DOHH2 (cell line): Measurements from ENCODE around the gene SCUBE1.

Experiments
- H3F3A ChIP-seq: fragments of 200-600 bp; sonication (generic), shearing (Covaris generic); 2 replicates; pipeline ENCODE4 v1.6.0; 2016; ENCODE audit warnings: antibody characterized with exemption, mild to moderate bottlenecking; ENCODE audit not compliant: control insufficient read depth, insufficient read depth
- H3K27ac ChIP-seq: fragments of 200-600 bp; sonication (generic); 2 replicates; pipeline ENCODE4 v1.5.1; 2014; ENCODE audit warnings: low read depth, mild to moderate bottlenecking, low read length, moderate library complexity
- H3K27me3 ChIP-seq: fragments of 200-600 bp; sonication (generic); 2 replicates; pipeline ENCODE4 v1.6.1; 2014; ENCODE audit warnings: mild to moderate bottlenecking, low read length, mixed read lengths; ENCODE audit not compliant: control insufficient read depth
- H3K36me3 ChIP-seq: fragments of 200-600 bp; sonication (generic); 2 replicates; pipeline ENCODE4 v1.6.1; 2014; ENCODE audit warnings: mild to moderate bottlenecking, low read length, moderate library complexity, mixed read lengths; ENCODE audit not compliant: control insufficient read depth
- H3K4me1 ChIP-seq: fragments of 200-600 bp; sonication (generic); 2 replicates; pipeline ENCODE4 v1.6.1; 2014; ENCODE audit warnings: mild to moderate bottlenecking, low read length, mixed read lengths; ENCODE audit not compliant: control insufficient read depth
- H3K4me2 ChIP-seq: fragments of 200-600 bp; sonication (generic); 2 replicates; pipeline ENCODE4 v1.6.0; 2014; ENCODE audit warnings: mild to moderate bottlenecking, low read length, moderate library complexity
- H3K4me3 ChIP-seq: fragments of 200-600 bp; sonication (generic); 2 replicates; pipeline ENCODE4 v1.5.1; 2014; ENCODE audit warnings: mild to moderate bottlenecking, low read length, mixed read lengths
- H3K79me2 ChIP-seq: fragments of 200-600 bp; sonication (generic); 2 replicates; pipeline ENCODE4 v1.6.1; 2014; ENCODE audit warnings: mild to moderate bottlenecking, low read length, mixed read lengths; ENCODE audit not compliant: control insufficient read depth
- H3K9me2 ChIP-seq: fragments of 200-600 bp; sonication (generic); replicated peaks from 2 replicates; pipeline ENCODE4 v1.6.1; 2014; ENCODE audit warnings: mild to moderate bottlenecking, low read length, mixed read lengths; ENCODE audit not compliant: control insufficient read depth
- H3K9me3 ChIP-seq: fragments of 200-600 bp; sonication (generic); 2 replicates; pipeline ENCODE4 v1.6.1; 2014; ENCODE audit warnings: antibody characterized with exemption, low read length, mixed read lengths; ENCODE audit not compliant: control insufficient read depth, insufficient read depth
- H4K20me1 ChIP-seq: fragments of 200-600 bp; sonication (generic); 2 replicates; pipeline ENCODE4 v1.6.0; 2014; ENCODE audit warnings: low read depth, mild to moderate bottlenecking, antibody characterized with exemption, low read length, moderate library complexity; ENCODE audit not compliant: control insufficient read depth, insufficient read depth
- EZH2phosphoT487 ChIP-seq: fragments of 200-600 bp; sonication (generic); IDR thresholded peaks from 2 replicates; pipeline ENCODE4 v1.6.1; 2017; ENCODE audit warnings: borderline replicate concordance, mild to moderate bottlenecking, antibody characterized with exemption, low read length, moderate library complexity, mixed read lengths
- TF ChIP-seq, protein P1 (sequence below): fragments of 200-600 bp; sonication (generic); IDR thresholded peaks from one replicate; pipeline ENCODE4 v1.5.1; 2014; ENCODE audit warnings: antibody characterized with exemption, mild to moderate bottlenecking, low read depth, low read length; ENCODE audit not compliant: poor library complexity, severe bottlenecking

Gene SCUBE1

DNA sequence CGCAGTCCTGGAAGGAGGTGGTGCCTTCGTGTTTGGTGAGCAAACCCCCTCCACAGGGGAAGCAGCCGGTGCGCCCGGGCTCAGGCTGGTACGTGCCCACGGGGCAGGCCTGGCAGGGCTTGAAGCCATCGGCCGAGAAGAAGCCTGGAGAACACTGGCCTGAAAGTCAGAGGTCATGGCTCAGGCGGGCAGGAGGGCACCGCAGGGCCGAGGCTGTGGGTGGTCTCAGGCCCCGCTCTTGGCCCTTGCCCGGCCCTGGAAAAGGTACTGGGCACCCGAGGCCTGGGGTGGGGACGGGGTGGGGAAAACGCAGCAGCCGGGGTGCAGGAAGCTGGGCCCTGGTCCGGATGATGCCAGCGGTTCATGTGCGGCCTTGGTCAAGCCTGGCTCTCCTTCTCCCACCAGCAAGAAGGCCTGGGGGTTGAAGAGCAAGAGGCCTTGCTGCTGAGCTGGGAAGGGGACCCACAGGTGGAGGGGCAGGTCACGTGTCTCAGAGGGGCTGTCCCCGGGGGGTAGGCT is 130.7 kb downstream of the SCUBE1 start:
- TF ChIP-seq EZH2phosphoT487: no peak
- TF ChIP-seq, protein P1, sequence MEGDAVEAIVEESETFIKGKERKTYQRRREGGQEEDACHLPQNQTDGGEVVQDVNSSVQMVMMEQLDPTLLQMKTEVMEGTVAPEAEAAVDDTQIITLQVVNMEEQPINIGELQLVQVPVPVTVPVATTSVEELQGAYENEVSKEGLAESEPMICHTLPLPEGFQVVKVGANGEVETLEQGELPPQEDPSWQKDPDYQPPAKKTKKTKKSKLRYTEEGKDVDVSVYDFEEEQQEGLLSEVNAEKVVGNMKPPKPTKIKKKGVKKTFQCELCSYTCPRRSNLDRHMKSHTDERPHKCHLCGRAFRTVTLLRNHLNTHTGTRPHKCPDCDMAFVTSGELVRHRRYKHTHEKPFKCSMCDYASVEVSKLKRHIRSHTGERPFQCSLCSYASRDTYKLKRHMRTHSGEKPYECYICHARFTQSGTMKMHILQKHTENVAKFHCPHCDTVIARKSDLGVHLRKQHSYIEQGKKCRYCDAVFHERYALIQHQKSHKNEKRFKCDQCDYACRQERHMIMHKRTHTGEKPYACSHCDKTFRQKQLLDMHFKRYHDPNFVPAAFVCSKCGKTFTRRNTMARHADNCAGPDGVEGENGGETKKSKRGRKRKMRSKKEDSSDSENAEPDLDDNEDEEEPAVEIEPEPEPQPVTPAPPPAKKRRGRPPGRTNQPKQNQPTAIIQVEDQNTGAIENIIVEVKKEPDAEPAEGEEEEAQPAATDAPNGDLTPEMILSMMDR: no peak
- Histone ChIP-seq H3K4me2 (no peak overlapping the region), H3K4me1 (no peaks in the 10 kb centered on the region)

DNA sequence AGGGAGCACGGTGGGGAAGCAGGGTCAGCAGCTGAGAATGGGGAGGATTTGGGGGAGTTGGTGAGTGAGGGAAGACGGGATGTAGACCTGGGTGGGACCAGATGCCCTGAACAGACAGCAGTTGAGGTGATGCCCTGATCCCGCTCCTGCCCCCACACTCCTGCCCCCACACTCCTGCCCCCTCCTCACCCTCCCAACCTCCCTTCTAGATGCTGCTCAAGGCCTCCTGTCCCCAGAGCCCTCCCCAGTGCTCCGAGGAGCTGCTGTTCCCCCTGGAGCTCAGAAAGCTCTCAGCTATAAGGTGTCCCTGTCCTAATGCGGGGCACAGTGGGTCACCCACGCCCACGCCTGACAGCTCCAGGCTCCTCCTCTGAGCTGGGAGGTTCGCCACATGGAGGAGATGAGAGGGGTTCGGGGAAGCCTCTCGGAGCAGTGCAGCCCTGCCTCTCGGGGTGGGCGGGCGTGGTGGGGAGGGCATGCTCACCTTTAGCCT is 131.2 kb downstream of the SCUBE1 start:
- Histone ChIP-seq H3K36me3 (no peaks in the 10 kb centered on the region), H3K27ac (no peak overlapping the region), H3K9me3 (no peaks in the 10 kb centered on the region), H3K4me2 (no peak overlapping the region), H3K4me3 (no peak overlapping the region), H3F3A (no peaks in the 10 kb centered on the region), H3K79me2 (no peaks in the 10 kb centered on the region), H3K9me2 (no peaks in the 10 kb centered on the region), H3K27me3 (no peaks in the 10 kb centered on the region), H3K4me1 (no peaks in the 10 kb centered on the region), H4K20me1 (no peaks in the 10 kb centered on the region)
- no peak for TF ChIP-seq EZH2phosphoT487
- TF ChIP-seq, protein P1: no peak

More for the DNA sequence above, 130.7 kb downstream of the SCUBE1 start:
- H3K36me3 ChIP-seq: no peaks in the 10 kb centered on the region
- no peaks in the 10 kb centered on the region for H3K79me2 ChIP-seq
- H3K27ac ChIP-seq: no peak overlapping the region
- no peak overlapping the region for H3K4me3 ChIP-seq
- H3F3A ChIP-seq: no peaks in the 10 kb centered on the region
- H3K27me3 ChIP-seq: no peaks in the 10 kb centered on the region
- no peaks in the 10 kb centered on the region for H4K20me1 ChIP-seq
- H3K9me2 ChIP-seq: no peaks in the 10 kb centered on the region
- H3K9me3 ChIP-seq: no peaks in the 10 kb centered on the region

DNA sequence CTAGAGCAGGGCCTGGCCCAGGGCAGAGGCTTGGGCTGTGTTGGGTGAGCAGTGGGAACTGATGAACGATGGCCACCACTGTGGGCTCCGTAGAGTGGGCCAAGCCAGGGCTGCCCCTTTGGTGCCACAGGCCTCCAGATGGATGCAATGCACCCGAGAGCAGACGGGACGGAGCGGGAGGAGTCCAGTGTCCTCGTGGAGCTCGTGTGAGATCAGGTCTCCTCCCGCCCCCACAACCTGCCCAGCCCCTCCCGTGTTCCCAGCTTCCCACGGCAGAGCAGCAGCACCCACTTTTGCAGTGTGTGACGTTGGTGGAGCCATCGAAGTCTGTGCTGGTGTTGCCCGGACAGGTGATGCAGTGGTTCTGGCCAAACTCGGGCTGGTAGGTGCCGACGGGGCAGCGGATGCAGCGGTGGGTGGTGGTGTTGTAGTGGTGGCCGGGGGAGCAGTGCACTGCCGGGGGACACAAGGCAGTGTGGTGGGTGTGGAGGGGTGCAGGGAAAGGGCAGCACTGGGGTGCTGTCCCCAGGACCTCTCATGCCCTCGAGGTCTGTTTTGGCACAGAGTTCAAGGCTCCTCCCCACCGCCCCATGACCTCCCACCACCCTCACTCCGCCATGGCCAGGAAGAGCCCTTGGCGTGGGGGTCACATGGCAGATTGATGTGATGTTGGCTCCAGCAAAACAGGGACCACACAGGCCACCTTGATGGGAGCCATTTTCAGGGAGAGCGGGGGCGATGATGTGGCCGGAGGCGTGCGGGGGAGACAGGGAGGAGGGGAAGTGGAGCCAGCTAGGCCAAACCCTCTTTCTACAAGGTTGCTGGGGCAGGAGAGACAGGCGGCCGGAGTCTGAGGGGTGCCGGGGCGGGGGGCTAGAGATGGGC is 132.3 kb downstream of the SCUBE1 start:
- TF ChIP-seq EZH2phosphoT487: no peak
- TF ChIP-seq, protein P1: no peak
- Histone ChIP-seq H3K36me3 (no peaks in the 10 kb centered on the region), H3K9me2 (no peaks in the 10 kb centered on the region), H3F3A (no peaks in the 10 kb centered on the region), H3K9me3 (no peaks in the 10 kb centered on the region), H3K4me2 (no peak overlapping the region), H3K27ac (no peak overlapping the region), H3K27me3 (no peaks in the 10 kb centered on the region), H3K4me1 (no peaks in the 10 kb centered on the region), H4K20me1 (no peaks in the 10 kb centered on the region), H3K79me2 (no peaks in the 10 kb centered on the region), H3K4me3 (no peak overlapping the region)
